Nephron (organoid): Measurements from ENCODE around the gene CAST.
A peak's percentile ranks its signal among the peaks of the same experiment; 100 is the strongest.

Source experiments
- H3K27ac Mint-ChIP-seq, 3 experiments: 2 replicates each; pipeline ENCODE4 v1.8.0; 2020; ENCODE audit warnings: mixed read lengths in 3 of 3, mild to moderate bottlenecking in 2 of 3, moderate library complexity in 1 of 3
- H3K27me3 Mint-ChIP-seq: 2 replicates; pipeline ENCODE4 v1.8.0; 2021; ENCODE audit warnings: low read depth, mild to moderate bottlenecking, moderate library complexity, mixed read lengths
- H3K36me3 Mint-ChIP-seq: 2 replicates; pipeline ENCODE4 v1.8.0; 2020; ENCODE audit warnings: low read depth, mixed read lengths
- H3K4me1 Mint-ChIP-seq: 2 replicates; pipeline ENCODE4 v1.8.0; 2020; ENCODE audit warnings: mixed read lengths
- H3K4me3 Mint-ChIP-seq, 3 experiments: 2 replicates each; pipeline ENCODE4 v1.8.0; 2020; ENCODE audit warnings: mild to moderate bottlenecking in 3 of 3, mixed read lengths in 3 of 3, moderate library complexity in 2 of 3
- H3K9me3 Mint-ChIP-seq: 2 replicates; pipeline ENCODE4 v1.8.0; 2020; ENCODE audit warnings: mixed read lengths
- CTCF ChIP-seq, 3 experiments: fragments of 200-600 bp; sonication (generic); IDR thresholded peaks; one replicate each; pipeline ENCODE4 v1.5.0; 2021; ENCODE audit warnings: antibody characterized with exemption in 3 of 3; ENCODE audit not compliant: unreplicated experiment in 3 of 3

CAST gene

GRCh38 chr5:96669909-96670308, 7.7 kb downstream of the CAST start:
- Mint-ChIP-seq H3K27ac (peak overlapping the region in 1 of 3 experiments; percentile 13), H3K4me1 (peaks cover 7% of the 10 kb centered on the region), H3K27me3 (no peaks in the 10 kb centered on the region), H3K36me3 (no peaks in the 10 kb centered on the region), H3K4me3 (no peak overlapping the region), H3K9me3 (no peaks in the 10 kb centered on the region)
- no peak for TF ChIP-seq CTCF (IDR thresholded peaks at IDR 0.05; ENCODE audit: unreplicated experiment in 3 of 3)

- no peak for TF ChIP-seq CTCF (IDR thresholded peaks at IDR 0.05; ENCODE audit: unreplicated experiment in 3 of 3)
These were observed 9.3 kb downstream of the CAST start for GRCh38 chr5:96671441-96671840.

GRCh38 chr5:96673127-96673526, 11.0 kb downstream of the CAST start:
- TF ChIP-seq CTCF (IDR thresholded peaks at IDR 0.05; ENCODE audit: unreplicated experiment in 3 of 3) = no peak

More at GRCh38 chr5:96671441-96671840, 9.3 kb downstream of the CAST start:
- Mint-ChIP-seq H3K4me3 (no peak overlapping the region), H3K27ac (peak overlapping the region in 1 of 3 experiments; percentile 32), H3K4me1 (peaks cover 7% of the 10 kb centered on the region), H3K36me3 (no peaks in the 10 kb centered on the region), H3K9me3 (no peaks in the 10 kb centered on the region), H3K27me3 (no peaks in the 10 kb centered on the region)

GRCh38 chr5:96675882-96676281, 13.7 kb downstream of the CAST start:
- Mint-ChIP-seq H3K9me3 (no peaks in the 10 kb centered on the region), H3K4me1 (no peaks in the 10 kb centered on the region), H3K27ac (no peak overlapping the region), H3K4me3 (no peak overlapping the region), H3K27me3 (no peaks in the 10 kb centered on the region), H3K36me3 (peaks cover 5% of the 10 kb centered on the region)
- TF ChIP-seq CTCF (IDR thresholded peaks at IDR 0.05; ENCODE audit: unreplicated experiment in 3 of 3) = no peak

More at GRCh38 chr5:96673127-96673526, 11.0 kb downstream of the CAST start:
- H3K4me1 Mint-ChIP-seq = no peaks in the 10 kb centered on the region
- H3K27ac Mint-ChIP-seq = no peak overlapping the region
- no peaks in the 10 kb centered on the region for H3K9me3 Mint-ChIP-seq
- no peaks in the 10 kb centered on the region for H3K36me3 Mint-ChIP-seq
- no peak overlapping the region for H3K4me3 Mint-ChIP-seq
- no peaks in the 10 kb centered on the region for H3K27me3 Mint-ChIP-seq

GRCh38 chr5:96677496-96677895, 15.3 kb downstream of the CAST start:
- Mint-ChIP-seq H3K4me3 (no peak overlapping the region), H3K4me1 (no peaks in the 10 kb centered on the region), H3K9me3 (no peaks in the 10 kb centered on the region), H3K27ac (no peak overlapping the region), H3K27me3 (no peaks in the 10 kb centered on the region), H3K36me3 (peaks cover 5% of the 10 kb centered on the region)
- TF ChIP-seq CTCF (IDR thresholded peaks at IDR 0.05; ENCODE audit: unreplicated experiment in 3 of 3) = no peak

- Mint-ChIP-seq H3K27ac (no peak overlapping the region), H3K4me3 (no peak overlapping the region), H3K9me3 (no peaks in the 10 kb centered on the region), H3K4me1 (no peaks in the 10 kb centered on the region), H3K36me3 (peaks cover 5% of the 10 kb centered on the region), H3K27me3 (no peaks in the 10 kb centered on the region)
- TF ChIP-seq CTCF (IDR thresholded peaks at IDR 0.05; ENCODE audit: unreplicated experiment in 3 of 3) = no peak
These were observed 17.1 kb downstream of the CAST start for GRCh38 chr5:96679293-96679692.
